Cardiac ventricle fibroblast (primary cell): ENCODE measurements around the gene ABCC10. TPM values are rescaled to one million over a fixed set of nuclear protein-coding genes. Genes with fewer than 3 reads are reported as not detected.

ENCODE experiments used
- total RNA-seq: library from RNA; depleted of rRNA; stranded (reverse); fragments of >200 nt; gene quantifications from 2 replicates; pipeline ENCODE4 v1.2.3, GENCODE V29; 2015

ABCC10 gene
- total RNA-seq, result 7.9 and 10.6 TPM in 2 replicates

GRCh38 chr6:43427406-43428111 is at the start of gene ABCC10:
ABCC10 (plus strand) TSS chr6:43427541; CDS start chr6:43427979, 438 bp downstream.

GRCh38 chr6:43455531-43456428 is 28.4 kb downstream of the ABCC10 start, which contains the start of gene DLK2:
DLK2 (minus strand) TSS chr6:43455548; CDS start chr6:43454825, 723 bp downstream.

GRCh38 chr6:43477235-43478007 is 50.1 kb downstream of the ABCC10 start, which contains the start of gene TJAP1:
TJAP1 (plus strand) TSS chr6:43477570; CDS start chr6:43499002, 21,432 bp downstream.

Other genes starting within 250 kb of the ABCC10 start
- 12.7 and 17.2 TPM in 2 replicates for gene CUL9, start 245.3 kb upstream of the ABCC10 start, total RNA-seq
- 88.2 and 103 TPM in 2 replicates for gene DNPH1, start 198.1 kb upstream of the ABCC10 start, total RNA-seq
- not detected in 2 replicates for gene TTBK1, start 184.1 kb upstream of the ABCC10 start, total RNA-seq
- gene SLC22A7, start 129.3 kb upstream of the ABCC10 start, total RNA-seq, result not detected in 2 replicates
- not detected in 2 replicates for gene CRIP3, start 118.7 kb upstream of the ABCC10 start, total RNA-seq
- gene ZNF318, start 57.9 kb upstream of the ABCC10 start, total RNA-seq, result 10.2 and 11.1 TPM in 2 replicates
- not detected in 2 replicates for gene DLK2, start 28.0 kb downstream of the ABCC10 start, total RNA-seq
- gene TJAP1, start 50.0 kb downstream of the ABCC10 start, total RNA-seq, result 13.9 and 15.1 TPM in 2 replicates
- gene LRRC73, start 82.8 kb downstream of the ABCC10 start, total RNA-seq, result 0.15 and 0.44 TPM in 2 replicates
- gene YIPF3, start 89.4 kb downstream of the ABCC10 start, total RNA-seq, result 110 and 136 TPM in 2 replicates
- gene POLR1C, start 89.5 kb downstream of the ABCC10 start, total RNA-seq, result 19.5 and 20.7 TPM in 2 replicates
- gene XPO5, start 148.5 kb downstream of the ABCC10 start, total RNA-seq, result 13.0 and 19.6 TPM in 2 replicates
- gene POLH, start 148.6 kb downstream of the ABCC10 start, total RNA-seq, result 16.8 and 17.8 TPM in 2 replicates
- 16.6 and 18.0 TPM in 2 replicates for gene GTPBP2, start 201.7 kb downstream of the ABCC10 start, total RNA-seq
- 15.7 and 17.4 TPM in 2 replicates for gene MAD2L1BP, start 208.3 kb downstream of the ABCC10 start, total RNA-seq
- gene RSPH9, start 217.5 kb downstream of the ABCC10 start, total RNA-seq, result 0.19 TPM in 1 of 2 replicates, not detected in the other